CD4-positive, alpha-beta T cell treated with Interleukin-2 at 100 ng/mL for 4 hours (primary cell): ENCODE data around the gene PTGR2.
"Not testable (repeated sequence)": the region's sequence is repeated elsewhere in the genome, so short reads cannot be mapped to it uniquely, and the experiment has no call there.

Experiments
- DNase-seq: peaks from one replicate; pipeline ENCODE4 v3.0.0-alpha.2; 2020; ENCODE audit warnings: low spot score

Gene PTGR2

DNA sequence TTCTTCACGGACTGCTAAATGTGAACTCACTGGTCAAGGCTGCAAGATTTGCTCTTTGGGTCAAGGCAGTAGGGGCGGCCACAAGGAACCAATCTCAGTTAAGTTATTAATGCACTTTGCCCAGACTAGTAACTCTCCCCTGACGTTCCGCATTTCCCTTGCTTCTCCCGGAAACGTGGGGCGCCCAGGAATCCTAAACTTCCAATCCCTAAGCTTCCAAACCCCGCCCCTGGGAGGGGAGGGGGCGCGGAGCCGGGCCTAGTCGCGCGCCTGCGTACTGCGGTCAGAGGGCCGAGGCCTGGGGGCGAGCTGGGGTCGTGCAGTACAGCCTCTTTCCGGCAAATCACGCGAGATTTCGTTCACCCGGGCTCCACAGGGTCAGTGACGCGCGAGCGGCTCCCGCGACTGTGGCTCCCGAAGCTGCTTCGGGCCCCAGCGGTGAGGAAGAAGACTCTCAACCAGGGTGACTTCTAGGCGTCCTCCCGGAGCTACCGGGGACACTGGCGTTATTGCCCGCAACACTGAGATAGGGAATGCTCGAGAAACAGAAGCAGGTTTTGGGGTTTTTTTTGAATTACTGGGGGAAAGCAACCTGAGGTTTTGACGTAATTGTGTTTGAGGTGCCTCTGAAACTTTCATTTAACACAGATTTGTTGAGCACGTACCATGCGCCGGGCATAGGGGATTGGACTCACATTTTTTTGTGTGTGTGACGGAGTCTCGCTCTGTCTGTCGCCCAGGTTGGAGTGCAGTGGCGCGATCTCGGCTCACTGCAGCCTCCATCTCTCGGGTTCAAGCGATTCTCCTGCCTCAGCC, at the start of gene PTGR2:
TSS of gene PTGR2 (plus strand) at position 265 of the 816 bp plus-strand sequence. CDS start 7,032 bp downstream, outside the sequence.
- peak; percentile 93 for DNase-seq

DNA sequence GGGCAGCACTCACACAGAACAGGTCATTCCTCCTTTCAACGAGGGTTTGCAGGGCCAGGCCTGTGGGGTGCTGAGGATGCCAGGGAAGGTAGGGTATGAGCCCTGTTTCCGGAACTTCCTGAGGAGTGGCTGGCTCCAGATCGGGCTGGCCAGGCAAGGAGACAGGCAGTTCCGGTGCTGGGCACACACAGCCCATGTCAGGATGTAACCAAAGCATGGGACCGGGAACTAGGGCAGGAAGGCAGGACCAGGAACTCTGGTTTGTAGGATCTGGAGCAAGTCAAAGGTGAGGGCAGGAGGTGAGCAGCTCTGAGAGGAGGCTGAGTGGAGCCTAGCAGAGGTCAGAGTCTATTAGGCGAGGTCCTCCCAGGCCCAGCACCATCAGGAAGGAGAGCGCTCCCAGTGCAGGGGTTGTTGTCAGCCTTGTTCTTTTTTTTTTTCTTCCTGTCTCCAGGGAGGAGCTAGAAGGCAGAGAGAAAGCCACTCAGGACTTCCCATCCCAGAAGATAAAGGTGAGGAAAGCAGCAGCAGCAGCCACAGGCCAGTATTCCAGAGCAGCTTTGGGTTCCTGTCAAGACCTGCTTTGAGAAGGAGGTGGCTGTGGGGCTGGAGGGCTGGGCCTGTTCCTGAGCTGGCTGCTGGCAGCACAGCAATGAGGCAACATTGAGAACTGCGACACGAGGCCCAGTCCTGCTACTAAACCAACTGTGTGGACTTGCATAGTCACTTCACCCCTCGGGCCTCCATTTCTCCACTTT, 49.0 kb upstream of the PTGR2 start:
- no peak for DNase-seq

DNA sequence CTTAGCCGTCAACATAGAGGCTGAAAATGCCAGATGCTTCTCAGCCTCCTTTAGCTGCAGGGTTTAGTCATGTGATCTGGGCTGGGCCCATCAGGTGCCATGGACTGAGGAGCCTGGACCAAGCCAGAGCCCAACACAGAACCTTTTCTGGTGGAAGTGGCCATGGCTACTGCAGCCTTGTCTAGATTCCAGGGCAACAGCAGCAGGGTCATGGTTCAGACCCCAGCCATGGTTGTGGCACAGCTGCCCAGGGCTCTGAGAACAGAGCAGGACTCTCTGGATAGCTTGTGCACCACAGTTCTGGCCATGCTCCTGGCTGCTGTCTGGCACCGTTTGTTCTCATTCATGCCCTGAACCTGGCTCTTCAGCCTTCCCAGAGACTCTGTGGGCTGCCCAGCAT, 47.0 kb upstream of the PTGR2 start:
- no peak for DNase-seq

DNA sequence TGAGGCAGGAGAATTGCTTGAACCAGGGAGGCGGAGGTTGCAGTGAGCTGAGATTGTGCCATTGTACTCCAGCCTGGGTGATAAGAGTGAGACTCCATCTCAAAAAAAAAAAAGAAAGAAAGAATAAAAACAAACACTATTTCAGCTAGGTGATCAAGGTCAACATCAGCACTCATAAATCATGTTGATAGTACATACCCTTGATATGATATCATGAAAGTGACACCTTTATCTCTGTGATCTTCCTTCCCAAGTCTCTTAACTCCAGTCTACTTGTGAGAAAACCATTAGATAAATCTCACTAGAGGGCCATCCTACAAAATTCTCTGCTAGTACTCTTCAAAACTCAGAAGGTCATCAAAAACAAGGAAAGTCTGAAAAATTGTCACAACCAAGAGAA, 44.2 kb upstream of the PTGR2 start:
- DNase-seq = no peak

DNA sequence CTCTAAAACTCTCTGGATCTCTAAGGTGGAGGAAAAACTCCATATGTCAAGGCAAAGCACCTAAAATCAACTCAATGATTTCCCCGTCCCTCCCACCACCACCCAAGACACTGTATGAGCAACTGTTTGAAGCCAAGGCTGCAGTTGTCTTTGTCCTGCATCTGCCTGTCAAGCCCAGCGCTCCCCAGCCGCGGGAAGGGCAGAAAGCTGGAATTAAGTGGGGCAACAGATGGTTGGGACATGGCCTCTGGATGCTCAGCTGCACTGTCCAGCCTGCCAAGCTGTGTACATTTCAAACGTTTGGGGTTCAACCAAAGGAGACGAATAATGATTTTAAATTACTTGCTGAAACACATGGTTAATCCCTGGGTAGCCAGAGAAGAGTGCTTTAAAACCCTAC, 42.2 kb upstream of the PTGR2 start:
- DNase-seq = no peak

DNA sequence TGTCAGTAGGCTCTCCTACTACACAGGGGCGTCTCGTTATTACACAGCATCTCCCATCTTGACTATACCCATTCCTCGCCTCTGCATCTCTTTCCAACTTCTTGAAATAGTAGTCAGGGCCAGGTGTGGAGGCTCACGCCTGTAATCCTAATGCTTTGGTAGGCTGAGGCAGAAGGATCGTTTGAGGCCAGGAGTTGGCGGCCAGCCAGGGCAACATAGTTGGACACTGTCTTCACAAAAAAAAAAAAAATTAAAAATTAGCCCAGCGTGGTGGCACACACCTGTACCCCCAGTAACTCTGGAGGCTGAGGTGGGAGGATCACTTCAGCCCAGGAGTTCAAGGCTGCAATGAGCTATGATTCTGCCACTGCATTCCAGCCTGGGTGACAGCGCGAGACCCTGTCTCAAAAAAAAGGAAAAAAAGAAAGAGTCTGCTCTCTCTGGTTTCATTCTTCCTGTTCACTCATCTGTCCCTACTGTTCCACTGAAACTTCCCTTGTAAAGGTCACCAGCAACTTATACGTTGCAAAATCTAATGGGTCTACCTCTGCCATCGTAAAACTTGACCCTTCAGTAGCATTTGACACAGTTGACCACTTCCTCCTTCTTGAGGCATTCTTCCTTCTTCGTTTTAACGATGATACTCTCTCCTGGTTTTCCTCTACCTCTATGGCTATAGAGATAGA, 41.0 kb upstream of the PTGR2 start:
- no peak for DNase-seq

DNA sequence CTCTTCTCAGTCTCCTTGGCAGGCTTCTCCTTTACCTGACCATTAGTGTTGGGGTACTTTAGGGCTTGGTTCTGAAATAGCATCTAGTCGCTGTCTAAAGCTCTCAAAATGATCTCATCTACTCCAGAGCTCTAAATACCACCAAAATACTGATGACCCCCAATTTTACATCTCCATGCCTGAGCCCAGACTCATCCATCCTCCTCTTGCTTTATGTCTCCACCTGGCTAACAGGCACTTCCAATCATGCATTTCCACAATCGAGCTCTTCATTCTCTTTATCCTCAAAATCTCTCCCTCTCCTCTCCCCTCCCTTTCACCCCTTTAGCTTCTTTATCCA, 40.5 kb upstream of the PTGR2 start:
- DNase-seq = no peak

DNA sequence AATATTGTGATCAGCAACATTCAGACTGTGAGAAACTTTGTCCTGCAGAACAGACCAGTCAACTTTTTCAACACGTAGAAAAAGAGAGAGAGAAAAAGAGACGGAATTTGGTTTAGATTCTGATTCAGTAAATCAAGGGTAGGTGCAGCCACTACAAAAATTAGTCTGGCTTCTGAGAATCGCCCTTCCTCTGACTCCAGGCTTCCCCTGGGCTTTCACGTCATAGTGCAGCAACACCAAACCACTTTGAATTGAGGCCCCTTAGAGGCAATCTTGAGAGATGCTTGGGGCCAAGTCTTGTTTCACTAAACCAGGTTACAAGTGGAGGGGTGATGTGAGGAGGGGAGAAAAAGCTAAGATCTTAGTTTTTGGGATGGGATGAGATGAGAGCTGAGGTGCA, 37.5 kb upstream of the PTGR2 start:
- no peak for DNase-seq

DNA sequence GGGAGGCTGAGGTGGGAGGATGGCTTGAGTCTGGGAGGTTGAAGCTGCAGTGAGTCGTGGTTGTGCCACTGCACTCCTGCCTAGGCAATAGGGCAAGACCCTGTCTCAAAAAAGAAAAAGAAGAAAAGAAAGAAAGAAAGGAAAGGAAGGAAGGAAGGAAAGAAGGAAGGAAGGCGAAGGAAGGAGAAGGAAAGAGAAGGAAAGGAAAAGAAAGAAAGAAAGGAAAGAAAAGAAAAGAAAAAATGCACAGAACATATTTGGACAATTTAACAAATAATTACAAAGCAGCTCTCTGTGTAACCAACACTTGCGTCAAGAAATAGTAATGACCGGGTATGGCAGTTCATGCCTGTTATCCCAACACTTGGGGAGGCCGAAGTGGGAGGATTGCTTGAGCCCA, 35.8 kb upstream of the PTGR2 start:
- DNase-seq = no peak

DNA sequence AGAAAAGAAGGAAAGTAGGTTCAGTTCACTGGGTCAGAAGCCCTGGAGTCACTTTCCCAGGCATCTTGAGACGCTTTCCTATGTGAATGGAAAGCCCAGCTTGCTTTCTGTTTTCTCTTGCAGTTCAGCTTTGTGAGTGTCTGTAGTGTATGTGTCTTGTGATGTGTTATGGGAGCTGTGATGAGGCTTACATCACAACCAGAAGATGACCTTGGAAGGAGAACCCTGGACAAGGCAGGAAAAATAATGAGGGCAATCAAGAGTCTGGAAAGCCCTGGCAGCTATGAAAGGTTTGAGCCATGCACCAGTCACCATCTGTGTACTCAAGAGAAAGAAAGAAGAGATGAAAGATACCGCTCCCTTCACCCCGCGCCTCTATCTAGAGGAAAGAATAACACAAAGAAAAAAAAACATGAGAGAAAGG, 35.2 kb upstream of the PTGR2 start:
- DNase-seq = no peak

DNA sequence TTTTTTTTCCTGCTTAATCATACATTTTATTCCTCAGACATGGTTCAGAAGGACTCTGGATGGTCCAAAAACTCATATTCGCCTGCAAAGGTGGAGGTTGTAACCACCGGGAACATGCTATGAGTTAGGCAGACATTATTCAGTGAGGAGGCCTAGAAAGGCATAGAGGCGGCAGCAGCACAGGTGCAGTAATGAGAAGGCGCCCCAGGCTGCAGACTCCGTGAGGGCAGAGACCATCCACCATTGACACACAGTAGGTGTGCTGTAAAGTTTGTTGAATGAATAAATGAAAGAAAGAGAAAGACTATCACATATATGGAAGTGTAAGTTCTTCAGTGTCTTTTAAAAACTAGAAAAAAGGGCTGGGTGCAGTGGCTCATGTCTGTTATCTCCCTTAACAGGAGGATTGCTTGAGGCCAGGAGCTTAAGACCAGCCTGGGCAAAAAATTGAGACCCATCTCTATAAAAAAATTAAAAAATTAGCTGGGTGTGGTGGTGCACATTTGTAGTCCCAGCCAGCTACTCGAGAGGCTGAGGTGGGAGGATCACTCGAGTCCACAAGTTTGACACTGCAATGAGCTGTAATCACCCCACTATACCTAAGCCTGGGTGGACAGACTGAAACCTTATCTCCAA, 34.5 kb upstream of the PTGR2 start:
- DNase-seq = no peak

DNA sequence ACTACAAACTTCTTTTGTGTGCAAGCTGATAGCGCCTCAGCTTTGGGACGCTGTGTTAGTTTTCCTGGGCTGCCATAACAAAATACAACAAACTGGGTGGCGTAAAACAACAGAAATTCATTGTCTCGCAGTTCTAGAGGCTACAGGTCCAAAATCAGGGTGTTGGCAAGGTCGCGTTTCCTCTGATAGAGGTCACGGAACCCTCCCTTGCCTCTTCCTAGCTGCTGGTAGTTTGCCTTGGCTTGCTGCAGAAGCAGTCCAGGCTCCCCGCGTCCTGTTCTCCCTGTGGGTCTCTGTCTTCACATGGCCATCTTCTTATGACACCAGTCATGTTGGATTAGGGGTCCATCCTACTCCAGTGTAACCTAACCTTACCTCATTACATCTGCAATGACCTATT, 32.8 kb upstream of the PTGR2 start:
- no peak for DNase-seq

DNA sequence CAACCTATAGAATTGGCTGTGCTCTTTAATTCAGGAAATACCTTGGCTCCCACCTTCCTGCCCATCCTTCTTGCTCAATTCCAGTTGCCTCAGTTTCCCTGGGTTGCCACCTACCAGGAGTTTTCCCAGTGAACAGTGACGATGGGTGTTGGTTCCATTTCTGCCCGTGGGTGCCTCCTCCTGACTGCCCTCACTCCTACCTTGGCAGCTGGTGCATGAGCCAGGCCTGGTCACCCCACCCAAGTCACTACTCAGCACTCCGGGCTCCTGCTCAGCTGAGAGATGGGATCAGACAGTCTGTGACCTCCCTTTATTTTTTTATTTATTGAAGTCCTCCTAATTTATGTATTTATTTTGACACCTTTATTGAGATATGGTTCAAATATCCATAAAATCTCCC, 31.0 kb upstream of the PTGR2 start:
- DNase-seq = no peak

DNA sequence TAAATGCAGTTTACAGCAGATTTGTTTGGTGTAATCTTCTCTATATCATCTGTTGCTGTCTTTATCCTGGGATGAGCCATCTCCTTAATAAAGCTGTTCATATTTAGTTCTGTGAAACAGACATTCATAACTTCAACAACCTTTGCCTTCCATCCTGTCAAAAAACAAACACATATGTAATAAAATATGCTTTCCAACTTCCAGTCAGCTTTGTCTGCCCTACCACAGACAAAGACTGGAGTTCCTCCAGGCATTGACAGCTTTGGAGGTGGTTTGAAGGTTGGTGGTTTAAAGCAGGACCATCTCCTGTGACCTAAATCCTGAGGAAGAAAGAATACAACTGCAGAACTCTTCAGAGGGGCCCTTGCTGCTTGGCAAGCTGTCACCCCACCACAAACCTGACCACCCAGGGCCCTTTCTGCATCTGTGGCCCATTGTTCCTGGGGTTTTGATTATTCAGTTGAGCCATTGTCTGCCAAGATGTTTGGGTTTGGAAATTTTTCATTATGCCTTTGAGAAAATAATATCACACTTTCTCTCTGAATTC, 28.2 kb upstream of the PTGR2 start:
- no peak for DNase-seq

DNA sequence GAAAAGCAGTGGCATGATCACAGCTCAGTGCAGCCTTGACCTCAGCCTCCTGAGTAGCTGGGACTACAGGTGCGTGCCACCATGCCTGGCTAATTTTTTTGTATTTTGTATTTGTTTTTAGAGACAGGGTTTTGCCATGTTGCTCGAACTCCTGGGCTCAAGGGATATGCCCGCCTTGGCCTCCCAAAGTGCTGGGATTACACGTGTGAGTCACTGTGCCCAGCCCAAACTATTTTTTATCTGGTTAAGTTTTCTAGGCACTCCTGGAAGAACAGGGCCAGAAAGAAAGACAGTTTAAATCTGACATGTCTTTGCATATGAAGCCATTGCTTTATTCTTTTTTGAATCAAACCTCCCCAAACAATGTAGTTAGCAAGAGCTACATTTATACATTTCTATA, 27.5 kb upstream of the PTGR2 start:
- DNase-seq = no peak

DNA sequence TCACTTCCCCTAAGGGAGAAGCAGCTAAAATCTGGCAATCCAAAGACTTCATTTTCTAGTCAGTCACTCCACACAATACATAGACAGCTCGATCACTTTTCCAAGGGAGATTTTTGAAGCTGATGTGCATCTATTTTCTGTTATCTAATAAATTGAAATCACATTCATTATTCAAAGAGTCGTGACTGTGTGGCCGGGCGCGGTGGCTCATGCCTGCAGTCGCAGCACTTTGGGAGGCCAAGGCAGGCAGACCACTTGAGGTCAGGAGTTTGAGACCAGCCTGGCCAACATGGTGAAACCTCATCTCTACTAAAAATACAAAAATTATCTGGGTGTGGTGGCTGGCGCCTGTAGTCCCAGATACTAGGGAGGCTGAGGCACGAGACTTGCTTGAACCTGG, 27.1 kb upstream of the PTGR2 start:
- no peak for DNase-seq

DNA sequence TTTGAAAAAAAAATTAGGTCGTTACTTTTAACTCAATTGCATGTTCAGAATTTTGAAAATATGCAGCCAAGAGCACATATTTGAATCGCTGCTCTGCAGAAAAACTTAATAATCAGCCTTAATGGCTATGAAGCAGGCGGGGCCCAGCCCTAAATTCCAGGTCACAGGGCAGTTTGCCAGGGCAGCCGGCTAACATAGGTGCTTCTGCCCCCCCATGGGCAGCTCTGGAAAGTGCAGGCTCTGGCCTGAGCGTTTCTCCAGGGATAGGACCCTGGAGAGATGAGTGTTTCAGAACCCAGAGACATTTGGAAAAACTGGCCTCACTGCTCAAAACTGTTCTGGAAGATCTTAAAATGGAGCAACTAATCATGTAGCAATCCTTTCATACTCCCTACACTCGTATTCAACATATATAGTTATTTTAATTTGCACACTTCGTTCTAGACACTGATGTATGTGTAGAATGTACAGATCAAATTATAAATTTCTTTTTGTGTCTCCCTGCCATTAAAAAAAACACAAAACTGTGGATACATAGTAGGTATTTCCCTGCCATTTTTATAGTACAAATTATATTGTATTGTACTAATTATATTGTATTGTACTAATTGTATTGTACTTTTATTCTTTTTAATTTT, 26.0 kb upstream of the PTGR2 start:
- DNase-seq = peak; percentile 83

DNA sequence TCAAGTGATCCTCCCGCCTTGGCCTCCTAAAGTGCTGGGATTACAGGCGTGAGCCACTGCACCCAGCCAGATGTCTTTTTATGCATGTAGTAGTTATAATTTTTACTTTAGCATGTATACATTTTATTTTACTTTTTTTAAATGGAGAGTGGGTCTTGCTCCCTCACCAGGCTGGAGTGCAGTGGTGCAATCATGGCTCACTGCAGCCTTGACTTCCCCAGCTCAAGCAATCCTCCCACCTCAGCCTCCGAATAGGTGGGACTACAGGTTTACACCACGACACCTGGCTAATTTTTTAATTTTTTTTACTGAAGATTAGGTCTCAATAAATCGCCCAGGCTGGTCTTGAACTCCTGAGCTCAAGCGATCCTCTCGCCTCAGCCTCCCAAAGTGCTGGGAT, 24.4 kb upstream of the PTGR2 start:
- DNase-seq = not testable (repeated sequence)

DNA sequence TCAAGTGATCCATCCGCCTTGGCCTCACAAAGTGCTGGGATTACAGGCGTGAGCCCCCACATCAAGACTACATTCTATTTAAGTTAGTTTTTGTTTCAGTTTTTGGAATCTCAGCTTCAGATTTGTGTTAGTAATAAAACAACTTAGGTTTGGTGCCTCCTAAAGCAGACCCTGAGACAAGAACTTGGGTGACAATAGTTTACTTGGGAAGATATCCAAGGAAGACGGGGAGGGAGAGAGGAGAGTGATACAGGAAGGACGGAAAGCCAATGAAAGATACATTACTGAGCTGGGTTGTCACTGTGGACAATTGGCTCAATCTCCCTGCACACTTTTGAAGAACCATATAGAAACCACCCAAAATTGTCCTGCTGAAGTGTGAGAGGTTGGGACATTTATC, 22.6 kb upstream of the PTGR2 start:
- no peak for DNase-seq

DNA sequence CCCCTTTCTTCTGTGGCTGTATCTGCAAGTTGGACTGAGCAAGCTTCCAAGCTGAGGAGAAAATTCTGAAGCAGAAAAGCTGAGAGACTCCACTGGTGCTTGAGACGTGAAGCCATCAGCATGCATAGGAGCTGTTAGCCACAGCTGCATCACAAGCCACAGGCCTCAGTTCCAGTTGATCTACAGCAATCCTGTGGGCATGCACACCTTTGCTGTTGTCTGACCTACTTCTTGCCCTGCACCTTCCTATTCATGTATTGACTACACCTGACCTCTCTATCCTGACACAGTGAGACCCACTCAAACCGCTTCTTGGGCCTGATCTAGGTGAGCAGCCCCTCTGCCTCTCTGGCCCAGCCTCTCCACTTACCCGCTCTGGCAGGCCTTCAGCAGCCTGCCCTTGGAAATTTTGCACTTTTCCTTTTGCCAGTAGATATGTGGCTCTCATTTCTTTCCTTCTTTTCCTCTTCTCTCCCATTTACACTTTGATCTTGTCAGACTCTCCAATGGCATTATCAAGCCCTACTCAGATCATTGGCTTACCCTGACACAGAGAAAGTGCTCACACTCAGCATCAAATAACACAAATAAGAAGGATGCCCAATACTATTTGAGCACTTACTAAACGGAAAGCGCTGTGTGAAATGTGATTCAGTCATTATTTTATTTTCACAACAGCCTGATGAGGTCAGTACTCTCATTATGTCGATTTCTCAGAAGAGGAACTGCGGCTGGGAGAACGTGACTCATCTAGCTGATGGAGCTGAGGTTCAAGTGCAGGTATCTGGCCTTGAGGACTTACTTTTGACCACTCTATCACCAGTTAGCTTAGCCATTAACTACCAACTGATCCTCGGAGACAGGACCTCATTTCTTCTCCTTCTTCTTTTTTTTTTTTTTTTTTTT, 21.9 kb upstream of the PTGR2 start:
- DNase-seq = peak; percentile 62

DNA sequence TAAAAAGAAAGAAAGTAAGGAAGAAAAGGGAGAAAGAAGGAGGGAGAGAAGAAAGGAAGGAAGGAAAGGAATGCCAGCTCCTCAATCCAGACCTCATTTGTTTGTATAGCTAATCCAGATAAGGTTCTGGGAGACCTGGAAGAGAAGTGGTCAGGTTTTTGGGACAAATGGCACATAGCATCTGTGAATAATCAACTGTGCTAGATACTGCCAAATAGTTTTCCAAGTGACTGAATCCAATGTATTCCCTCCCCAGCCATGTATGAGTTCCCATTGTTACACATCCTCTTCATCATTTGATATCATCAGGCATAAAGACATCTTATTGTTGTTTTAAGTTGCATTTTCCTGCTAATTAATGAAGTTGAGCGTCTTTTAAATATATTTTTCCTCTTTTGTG, 18.6 kb upstream of the PTGR2 start:
- DNase-seq = no peak
